Dedifferentiated amniotic fluid mesenchymal stem cell (primary cell): ENCODE data around the gene KRT7.
A peak's percentile ranks its signal among the peaks of the same experiment; 100 is the strongest.
"Not testable (repeated sequence)": the region's sequence is repeated elsewhere in the genome, so short reads cannot be mapped to it uniquely, and the experiment has no call there.

Source experiments
- DNase-seq: peaks from one replicate; pipeline ENCODE4 v3.0.0-alpha.2; 2016; ENCODE audit errors: extremely low spot score

The KRT7 gene

DNA sequence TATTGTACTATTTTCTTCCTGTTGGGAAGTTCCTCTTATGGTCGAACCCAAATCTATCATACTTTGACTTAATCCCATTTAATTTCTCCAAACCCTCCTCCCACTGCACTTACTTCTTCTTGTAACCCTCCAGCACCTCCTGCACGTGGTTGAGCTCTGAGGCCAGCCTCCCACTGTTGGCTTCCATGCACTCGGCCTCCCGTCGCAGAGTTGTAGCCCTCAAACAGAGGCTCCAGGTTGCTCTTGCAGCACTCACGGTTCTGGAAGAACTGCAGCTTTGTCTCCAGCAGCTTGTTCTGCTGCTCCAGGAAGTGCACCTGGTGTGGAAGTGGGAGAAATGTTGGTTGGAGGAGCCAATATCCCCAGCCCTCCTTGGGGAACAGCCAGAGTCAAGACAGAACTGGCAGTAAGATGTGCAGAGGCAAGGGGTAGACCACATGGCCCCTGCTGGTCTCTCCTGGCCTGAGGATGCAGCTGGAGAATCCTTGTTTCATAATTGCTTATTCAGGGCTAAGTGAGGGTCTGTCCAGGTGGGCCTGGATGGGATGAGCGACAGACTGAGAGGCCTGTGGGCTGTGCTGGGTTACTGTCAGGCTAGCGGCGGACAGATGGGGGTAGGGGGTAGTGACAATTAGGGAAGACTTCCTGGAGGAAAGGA lies 23.0 kb downstream of the KRT7 start:
- no peak for DNase-seq

DNA sequence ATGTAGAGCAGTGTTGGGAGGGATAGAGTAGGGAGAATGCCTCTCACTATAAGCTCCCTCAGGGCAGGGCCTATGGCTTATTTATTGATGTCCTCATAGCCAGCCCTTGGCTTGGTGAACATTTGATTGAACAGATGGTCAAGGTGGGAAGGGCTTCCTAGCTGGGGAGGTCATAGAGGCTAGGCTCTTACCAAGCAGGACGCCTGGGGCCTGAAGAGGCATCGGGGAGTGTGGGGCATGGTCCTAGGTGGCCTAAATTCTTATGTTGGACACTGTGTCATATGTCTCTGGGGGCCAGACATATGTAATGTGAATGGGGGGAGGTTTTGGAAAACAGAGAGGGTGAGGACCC lies 23.5 kb downstream of the KRT7 start:
- no peak for DNase-seq

DNA sequence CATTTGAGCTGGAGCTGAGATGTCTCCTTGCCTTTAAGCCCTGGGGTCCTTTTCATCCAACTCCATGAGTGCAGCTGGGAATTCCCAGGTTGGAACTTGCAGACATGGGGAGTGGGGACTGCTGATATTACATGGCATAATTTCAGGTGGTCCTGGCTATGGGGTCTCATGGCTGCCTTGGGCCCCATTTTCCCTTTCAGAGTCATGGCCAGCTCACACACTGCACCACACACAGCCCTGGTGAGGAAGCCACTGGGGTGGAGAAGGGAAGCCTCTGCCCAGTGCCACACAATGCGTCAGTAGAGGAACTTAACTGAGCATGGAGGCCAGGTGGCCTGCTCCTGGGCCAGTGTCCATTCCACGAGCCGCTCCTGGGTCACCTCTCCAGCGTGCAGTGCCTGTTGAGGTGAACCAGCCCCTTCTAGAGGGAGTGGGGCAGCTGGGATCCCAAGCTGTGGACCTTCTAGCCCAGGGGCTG lies 24.1 kb downstream of the KRT7 start:
- no peak for DNase-seq

DNA sequence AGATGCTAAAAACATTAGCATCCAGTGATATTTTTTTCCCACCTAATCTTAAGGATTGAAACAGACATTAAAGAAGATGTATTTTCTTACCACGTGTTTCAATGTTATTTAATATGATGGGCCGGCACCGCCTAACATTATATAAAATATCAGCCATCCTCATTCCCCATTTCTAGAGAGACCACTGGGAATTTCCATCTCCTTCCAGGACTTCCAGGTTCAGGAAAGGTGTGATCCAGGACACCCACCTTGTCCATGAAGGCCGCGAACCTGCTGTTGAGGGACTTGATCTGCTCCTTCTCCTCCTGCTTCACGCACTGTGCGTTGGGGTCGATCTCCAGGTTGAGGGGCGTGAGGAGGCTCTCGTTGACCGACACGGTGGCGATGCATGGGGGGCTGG lies 24.9 kb downstream of the KRT7 start:
- DNase-seq: not testable (repeated sequence)

DNA sequence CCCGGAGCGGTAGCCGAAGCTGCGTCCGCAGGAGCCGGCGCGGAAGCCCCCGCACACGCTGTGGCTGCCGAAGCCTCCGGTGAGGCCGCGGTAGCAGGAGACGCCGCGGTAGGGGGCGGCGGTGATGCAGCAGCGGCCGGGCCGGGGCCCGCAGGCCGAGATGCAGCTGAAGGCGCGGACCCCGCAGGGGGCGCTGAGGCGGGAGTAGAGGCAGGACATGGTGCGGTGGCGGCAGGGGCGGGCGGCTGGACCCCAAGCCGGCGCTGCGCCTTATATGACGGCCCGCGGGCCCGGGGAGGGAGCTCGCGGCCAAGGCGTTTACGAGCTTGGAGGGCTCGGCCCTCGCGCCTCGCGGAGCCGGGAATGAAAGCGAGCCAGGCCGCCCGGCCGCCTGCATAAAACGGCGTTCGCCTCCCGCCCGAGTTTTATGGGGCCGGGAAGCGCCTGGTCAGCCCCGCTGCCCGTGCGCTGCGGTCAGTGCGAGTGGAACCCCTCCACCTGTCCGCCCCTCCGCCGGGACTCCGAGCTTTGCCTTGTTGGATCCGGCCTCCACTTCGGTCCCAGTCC lies 25.4 kb downstream of the KRT7 start:
- DNase-seq: no peak

DNA sequence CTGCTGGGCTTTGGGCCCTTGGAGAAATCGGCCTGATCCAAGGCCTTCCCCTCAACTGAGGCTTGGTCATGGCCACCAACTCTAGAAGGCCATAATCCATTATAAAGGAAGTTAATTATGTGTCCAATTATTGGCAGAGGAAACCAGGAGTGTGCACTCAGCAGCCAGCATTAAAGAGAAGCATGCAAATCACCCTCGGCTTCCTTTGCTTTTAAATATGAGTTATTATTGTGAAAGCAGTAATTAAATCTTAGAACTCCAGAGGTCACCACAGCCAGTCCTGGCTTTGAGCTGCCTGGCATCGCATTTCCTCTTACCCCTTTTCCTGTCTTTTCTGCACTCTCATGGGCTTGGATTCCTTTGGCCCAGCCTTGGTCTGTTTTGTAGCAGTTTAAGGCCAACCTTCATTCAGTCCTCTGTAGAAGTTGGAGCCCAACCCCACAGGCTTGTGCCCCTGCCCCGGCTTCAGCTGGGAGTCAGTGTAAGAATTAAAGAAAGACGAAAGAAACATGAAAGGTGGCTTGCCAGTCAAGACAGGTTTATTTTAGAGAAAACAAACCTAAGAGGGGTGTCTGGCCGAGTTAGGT lies 26.7 kb downstream of the KRT7 start:
- no peak for DNase-seq

DNA sequence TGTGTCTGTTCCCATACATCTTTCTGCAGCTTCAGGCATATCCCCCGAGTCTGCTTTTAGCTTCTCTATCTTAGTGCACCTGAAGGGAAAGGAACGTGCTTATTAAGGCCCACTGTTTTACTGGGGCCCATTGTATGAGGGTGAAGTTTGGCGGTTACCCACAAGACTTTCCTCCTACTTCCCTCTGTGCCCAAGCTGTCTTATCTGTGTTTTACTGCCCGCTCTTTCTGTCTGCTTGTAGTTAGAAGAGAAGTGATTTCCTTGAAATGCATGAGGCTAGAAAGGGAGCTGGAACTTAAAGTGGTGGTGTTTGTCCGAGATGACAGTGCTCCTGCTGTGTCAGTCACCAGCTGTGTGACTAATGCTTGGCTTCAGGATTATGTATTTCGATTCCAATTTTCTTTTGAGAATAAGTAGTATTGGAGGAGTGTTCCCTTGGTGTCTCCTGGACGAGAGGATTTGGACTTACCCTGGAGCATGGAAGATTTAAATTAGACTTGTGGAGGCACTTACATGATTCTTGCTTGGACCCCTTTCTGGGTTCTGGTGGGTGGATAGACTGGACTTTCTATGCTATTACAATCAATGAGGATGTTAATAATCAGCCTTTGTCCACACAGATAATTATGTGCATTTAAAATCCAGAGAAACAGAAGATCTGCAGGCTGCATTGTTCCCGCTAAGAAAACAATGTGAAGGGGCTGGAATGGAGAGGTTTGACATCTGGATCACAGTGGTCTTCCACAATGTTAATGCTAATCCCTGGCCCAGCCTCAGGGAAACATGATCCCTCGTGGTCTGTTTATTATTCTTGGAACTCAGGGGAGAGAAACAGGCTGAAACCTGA lies 27.5 kb downstream of the KRT7 start:
- DNase-seq: peak; percentile 45

DNA sequence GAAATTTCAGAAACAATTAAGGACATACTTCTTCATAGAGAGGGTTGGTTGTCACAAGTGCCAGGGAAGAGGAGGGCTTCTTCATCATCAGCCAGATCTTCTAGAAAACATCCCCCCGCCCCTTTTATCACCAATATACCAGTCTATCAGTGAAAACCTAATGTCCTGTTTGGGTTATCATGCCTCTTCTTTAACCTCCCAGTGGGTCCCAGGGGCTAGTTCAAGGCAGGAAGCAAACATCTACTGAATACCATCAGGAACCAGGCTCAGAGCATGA lies 28.1 kb downstream of the KRT7 start:
- no peak for DNase-seq

DNA sequence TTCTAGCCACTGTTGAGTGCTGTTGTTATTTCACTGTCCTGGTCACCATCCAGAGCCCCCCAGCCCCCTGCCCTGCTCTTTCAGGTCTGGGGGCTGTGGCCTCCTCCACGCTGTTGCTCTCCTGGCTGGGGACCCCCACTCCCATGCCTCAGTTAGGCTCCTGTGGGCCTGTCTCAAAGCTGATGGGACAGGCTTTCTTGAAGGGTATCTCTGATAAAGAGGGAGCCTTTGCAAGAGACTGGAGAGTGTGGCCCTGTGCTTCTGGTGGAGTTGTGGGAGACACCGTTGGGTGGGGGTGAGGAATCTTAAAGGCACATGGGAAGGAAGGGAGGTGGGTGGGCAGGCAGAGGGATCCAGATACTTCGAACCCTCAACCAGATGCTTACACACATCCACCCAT lies 29.2 kb downstream of the KRT7 start:
- no peak for DNase-seq

DNA sequence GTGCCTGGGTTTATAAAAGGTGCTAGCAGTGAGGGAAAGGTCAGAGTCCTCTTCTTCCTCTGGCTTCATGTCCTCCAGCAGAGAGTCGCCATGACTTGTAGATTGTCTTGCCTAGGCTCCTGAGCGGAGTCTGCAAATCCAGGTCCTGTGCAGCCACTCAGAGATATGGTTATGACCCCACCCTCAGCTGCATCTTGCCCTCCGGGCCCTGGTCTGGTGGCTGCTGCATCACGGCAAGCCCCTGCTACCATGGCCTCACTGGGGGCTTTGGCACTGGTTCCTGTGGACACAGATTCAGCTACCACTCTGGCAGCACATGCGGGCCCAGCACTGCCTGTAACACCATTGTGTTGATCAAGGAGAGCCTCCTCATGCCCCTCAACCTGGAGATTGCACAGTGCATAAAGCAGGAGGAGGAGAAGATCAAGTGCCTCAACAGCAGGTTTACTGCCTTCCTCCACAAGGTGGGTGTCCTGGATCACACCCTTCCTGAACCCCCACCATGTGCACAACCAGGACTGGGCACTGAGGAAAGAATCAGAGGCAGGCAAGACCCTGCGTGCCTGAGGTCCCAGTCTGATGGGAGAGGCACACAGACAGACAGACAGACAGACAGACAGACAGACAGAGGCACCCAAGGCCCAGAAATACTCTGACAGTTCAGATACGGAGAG lies 30.9 kb downstream of the KRT7 start:
- no peak for DNase-seq

DNA sequence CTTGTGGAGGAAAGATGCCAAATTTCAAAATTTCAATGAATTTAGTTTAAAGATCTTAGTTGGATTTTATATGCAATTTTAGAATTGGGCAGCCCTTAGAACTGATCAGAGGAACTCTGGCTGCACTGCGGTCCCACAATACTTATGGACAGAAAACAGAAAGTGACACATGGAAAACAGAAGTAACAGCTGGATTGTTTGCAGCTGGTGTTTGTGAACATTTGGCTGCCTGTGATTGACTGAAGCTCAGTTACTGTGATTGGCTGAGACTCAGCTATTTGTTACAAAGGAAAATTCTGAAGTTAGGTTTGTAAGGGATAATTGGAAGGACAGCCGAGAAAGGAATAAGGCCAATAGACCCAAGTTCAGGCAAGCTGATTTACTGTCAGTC lies 31.4 kb downstream of the KRT7 start:
- no peak for DNase-seq

DNA sequence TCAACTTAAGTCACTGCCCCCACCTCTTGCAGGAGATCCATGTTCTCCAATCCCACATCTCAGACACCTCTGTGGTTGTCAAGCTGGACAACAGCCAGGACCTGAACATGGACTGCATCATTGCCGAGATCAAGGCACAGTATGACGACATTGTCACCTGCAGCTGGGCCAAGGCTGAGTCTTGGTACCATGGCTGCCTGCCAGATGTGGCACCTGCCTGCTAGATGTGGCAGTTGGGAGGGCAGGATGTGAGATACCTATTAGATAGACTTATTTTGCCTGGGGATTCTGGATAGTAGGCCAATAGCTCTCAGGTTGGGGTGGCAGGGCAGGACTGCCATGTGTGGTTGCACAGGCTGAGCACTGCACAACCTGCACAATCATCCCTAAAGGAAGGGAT lies 33.5 kb downstream of the KRT7 start:
- no peak for DNase-seq

DNA sequence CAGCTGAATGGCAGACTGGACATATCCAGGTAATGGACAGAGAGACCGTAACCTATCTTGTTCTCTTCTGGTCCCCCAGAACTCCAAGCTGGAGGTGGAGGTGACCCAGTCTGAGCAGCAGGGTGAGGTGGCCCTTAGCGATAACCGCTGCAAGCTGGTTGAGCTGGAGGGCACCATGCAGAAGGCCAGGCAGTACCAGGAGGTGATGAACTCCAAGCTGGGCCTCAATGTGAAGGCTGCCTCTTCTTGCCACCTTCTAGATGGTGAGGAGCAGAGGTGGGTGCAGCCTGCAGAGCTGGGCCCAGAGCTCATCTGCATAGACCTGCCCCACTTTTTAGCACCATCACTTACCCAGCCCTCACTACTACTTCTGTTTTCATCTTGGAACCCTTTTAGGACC lies 34.2 kb downstream of the KRT7 start:
- DNase-seq: no peak

DNA sequence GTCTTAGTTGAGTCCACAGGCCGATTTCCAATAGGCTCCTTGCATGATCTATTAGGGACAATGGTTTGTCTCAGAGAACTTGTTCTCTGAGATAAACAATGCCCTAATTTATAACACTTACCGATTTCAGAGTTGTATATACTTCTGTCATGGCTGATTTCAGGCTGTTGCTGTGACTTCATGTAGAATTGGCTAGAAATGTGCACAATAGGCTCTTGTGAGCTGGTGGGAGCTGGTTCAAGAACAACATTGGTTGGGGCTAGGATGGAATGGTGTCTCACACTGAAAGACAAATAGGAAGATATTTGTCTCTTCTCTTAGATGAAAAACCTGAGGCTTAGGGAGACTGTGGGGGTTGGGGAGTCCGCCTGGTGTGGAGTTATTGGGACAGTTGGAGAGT lies 34.7 kb downstream of the KRT7 start:
- DNase-seq: no peak

DNA sequence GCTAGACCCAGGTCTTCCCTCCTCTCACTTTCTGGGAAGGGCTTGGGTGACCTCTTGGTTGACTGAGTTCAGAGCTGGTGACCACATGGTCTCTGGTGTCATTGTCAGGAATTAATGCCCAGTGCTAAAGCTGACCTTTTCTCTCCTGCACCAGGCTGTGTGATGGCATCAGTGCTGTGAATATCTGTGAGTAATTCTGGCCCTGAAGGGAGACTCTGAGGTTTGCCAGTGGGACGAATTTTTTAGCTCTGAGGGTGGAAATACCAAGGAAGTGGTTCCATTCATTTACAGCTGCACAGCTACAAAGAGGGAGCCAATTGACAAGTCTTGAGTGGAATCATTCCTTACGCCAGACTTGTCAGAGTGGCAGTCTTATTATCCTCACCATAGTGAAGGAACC lies 35.2 kb downstream of the KRT7 start:
- DNase-seq: no peak

DNA sequence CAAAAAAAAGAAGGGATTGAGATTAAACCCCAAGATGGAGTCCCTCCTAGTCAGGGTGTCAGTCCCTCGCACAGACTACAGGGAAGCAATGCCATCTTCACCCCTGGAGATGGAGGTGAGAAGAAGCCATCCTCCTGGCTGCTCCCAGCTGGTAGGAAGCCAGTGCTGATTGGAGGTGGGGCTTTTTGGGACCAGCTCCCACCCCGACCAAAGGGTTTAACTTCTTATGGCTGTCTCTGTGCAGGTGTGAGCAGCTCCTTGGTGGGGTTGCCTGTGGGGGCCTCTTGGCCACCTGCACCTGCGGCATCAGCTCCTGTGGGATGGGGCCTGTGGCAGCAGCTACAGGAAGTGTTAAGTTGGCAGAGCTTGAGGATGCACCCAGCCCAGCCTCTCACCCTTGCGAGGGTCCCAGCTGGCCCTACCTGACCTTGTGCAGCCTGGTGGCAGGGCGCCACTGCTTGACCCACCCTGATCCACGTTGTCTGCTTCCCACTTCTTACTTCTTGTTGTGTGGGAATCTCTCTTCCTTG lies 37.6 kb downstream of the KRT7 start:
- DNase-seq: no peak

DNA sequence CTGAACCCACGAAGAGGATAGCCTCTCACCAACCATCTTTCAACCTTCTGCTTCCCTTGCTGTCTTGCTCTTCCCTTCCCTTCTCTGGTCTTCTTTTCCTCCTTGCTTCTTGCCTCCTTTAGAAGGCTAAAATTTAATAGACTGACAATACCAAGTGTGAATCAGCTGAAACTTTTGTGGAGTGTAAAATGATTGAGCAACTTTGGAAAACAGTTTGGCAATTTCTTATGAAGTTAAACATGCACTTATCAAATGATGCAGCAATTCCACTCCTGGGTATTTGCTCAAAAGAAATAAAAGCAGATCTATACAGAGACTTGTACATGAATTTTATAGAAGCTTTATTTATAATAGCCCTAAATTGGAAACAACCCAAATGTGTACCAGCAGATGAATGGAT lies 38.1 kb downstream of the KRT7 start:
- no peak for DNase-seq

DNA sequence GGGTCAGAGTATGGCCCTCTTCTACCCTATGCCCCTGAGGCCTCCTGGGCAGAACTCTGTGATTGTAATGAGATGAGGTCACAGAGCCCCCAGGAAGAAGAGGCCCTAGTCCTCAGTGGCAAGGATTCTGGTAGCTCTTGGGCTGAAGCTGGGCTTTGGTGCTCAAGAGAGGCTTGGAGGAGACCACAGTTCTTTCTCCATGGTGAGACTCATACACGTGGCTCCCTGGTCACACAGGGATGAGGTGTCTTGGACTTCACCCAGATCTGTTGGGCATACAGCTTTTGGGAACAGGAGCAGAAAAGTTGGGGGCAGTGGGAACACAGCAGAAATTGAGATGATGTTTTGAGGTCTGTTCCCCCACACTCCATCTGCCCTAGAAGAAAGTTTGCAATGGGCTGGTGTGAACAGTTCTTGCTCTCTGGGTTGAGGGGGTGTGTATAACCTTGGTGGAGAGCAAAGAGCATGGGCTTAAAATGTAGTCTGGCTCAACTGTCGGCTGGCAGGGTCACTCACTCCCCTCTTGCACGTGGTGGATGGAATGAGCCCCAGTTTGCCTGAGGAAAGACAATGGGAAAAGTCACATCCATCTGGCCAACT lies 41.6 kb downstream of the KRT7 start, which contains the start of gene KRT86:
TSS of gene KRT86 (plus strand) at position 125 of the 600 bp plus-strand sequence. CDS start 27,272 bp downstream, outside the sequence.
- no peak for DNase-seq

DNA sequence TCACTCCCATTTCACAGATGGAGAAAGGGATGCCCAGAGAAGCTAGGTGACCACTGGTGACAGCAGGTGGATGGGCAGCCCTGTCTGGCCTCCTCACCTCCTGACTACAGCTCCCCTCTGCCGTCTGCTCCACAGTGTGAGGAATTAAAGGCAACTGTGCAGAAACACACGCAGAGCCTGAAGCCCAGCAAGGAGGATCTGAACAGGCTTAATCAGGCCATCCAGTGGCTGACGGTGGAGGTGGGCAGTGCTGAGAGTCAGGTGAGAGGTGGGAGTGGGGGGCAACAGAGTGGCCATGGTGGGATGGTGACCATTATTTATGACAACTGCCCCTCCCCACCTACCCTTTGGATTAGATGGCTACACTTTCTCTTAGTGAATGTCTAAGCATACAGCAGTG lies 42.6 kb downstream of the KRT7 start:
- no peak for DNase-seq

DNA sequence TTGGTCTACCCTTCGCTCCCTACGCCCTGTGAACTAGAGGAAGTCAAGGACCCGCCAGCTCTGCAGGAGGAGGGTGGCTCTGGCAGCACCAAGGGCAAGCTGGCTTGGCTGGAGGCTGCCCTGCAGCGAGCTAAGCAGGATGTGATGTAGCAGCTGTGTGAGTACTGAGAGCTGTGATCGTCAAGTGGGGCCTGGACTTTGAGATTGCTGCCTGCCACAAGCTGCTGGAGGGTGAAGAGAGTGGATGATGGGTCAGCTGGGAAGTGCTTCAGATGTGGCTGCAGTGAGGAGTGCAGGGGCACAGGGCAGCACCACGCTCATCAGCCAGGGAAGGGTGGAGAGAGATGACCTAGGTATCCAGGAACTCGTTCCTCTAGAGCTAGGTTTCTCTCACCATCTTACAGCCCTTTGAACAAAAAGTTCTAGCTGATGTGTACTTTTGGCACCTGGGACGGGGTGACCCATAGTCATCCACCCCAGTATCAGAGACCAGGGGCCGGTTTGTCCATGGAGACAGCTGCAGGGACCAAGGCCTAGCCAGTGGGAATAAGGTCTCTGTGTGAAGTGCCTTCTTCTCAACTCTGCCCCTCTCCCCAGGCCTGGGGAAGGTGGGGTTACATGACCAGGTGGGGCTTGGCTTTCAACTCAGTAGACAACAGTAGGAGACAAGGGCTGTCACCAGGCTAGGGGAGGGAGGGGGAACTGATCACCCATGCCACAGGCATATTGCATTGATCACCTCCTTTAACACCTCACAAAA lies 44.6 kb downstream of the KRT7 start:
- DNase-seq: no peak
